Spleen (tissue), 7 donors: Measurements from ENCODE around the gene CALML5.

Experiments
- POLR2A ChIP-seq, 3 donors: fragments of 450-650 bp; IDR thresholded peaks; one replicate each; pipeline ENCODE4 v1.5.1; 2017; ENCODE audit warnings: antibody characterized with exemption in 3 of 3, mild to moderate bottlenecking in 1 of 3
- POLR2AphosphoS5 ChIP-seq, 3 donors: sonication (generic); formaldehyde crosslinking; IDR thresholded peaks; one replicate each; pipeline ENCODE4 v1.5.1; 2017; ENCODE audit warnings: antibody characterized with exemption in 3 of 3
- TF ChIP-seq, protein P1 (sequence below), 11 experiments: fragments of 200-600 bp in 7 of 11; fragments of 450-650 bp in 4 of 11; sonication (generic) in 4 of 11; IDR thresholded peaks in 8 of 11; conservative IDR thresholded peaks in 3 of 11; 1 replicate in 7 of 11; 2 replicates in 4 of 11; pipeline versions ENCODE4 v1.4.0 to v1.8.0; 2016 to 2021; ENCODE audit warnings: antibody characterized with exemption in 11 of 11, inconsistent platforms in 4 of 11, mild to moderate bottlenecking in 1 of 11
- donor health status: DM: no; HTN: no; CAD: no; lungs with moderate emphysema.
- donor health status: DM: no; HTN: no; CAD: no.
- donor health status: DM: no; HTN: no; CAD: no.

DNA sequence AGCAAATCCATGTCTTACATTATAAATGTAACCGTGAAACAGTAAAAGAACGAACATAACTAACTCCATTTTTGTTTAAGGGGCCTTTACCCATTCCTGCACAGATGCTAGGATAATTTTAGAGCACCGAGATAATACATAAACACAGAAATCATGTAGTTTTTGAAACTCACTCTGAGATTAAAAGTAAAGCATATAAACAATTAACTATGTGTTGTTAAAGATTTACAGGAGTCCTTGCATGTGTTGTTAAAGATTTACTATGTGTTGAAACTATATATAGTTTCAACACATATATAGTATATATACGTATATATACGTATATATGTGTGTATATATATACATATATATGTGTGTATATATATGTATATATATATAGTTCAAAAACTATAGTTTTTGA lies 18.2 kb upstream of the CALML5 start:
- TF ChIP-seq, protein P1, sequence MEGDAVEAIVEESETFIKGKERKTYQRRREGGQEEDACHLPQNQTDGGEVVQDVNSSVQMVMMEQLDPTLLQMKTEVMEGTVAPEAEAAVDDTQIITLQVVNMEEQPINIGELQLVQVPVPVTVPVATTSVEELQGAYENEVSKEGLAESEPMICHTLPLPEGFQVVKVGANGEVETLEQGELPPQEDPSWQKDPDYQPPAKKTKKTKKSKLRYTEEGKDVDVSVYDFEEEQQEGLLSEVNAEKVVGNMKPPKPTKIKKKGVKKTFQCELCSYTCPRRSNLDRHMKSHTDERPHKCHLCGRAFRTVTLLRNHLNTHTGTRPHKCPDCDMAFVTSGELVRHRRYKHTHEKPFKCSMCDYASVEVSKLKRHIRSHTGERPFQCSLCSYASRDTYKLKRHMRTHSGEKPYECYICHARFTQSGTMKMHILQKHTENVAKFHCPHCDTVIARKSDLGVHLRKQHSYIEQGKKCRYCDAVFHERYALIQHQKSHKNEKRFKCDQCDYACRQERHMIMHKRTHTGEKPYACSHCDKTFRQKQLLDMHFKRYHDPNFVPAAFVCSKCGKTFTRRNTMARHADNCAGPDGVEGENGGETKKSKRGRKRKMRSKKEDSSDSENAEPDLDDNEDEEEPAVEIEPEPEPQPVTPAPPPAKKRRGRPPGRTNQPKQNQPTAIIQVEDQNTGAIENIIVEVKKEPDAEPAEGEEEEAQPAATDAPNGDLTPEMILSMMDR (IDR thresholded peaks at IDR 0.05 in 8 of 11, conservative IDR thresholded peaks at IDR 0.05 in 3 of 11): no peak
- TF ChIP-seq POLR2AphosphoS5 (IDR thresholded peaks at IDR 0.05): no peak
- TF ChIP-seq POLR2A (IDR thresholded peaks at IDR 0.05): no peak
